ENCODE measurements around the gene MTMR4. TPM values are rescaled to one million over a fixed set of nuclear protein-coding genes. Genes with fewer than 3 reads are reported as not detected.

The MTMR4 gene
- total RNA-seq, 1 donor from 2014 or later = 46.3 TPM

- H3K27me3 ChIP-seq (ENCODE audit: control insufficient read depth, insufficient read depth, low read length) = no peaks in the 10 kb centered on the region
- TF ChIP-seq CTCF (IDR thresholded peaks at IDR 0.05; ENCODE audit: insufficient read depth, low read length, poor library complexity, severe bottlenecking) = no peak
Measured at GRCh38 chr17:58470356-58470755, 44.1 kb downstream of the MTMR4 start.

GRCh38 chr17:58468944-58469343, 45.5 kb downstream of the MTMR4 start:
- TF ChIP-seq CTCF (IDR thresholded peaks at IDR 0.05; ENCODE audit: insufficient read depth, low read length, poor library complexity, severe bottlenecking) = no peak
- Histone ChIP-seq H3K36me3 (ENCODE audit: control insufficient read depth, insufficient read depth, low read length) (no peaks in the 10 kb centered on the region), H3K27me3 (ENCODE audit: control insufficient read depth, insufficient read depth, low read length) (no peaks in the 10 kb centered on the region), H3K4me3 (ENCODE audit: low read depth, low read length) (no peak overlapping the region)
- DNase-seq (ENCODE audit: low read depth) = no peak

More at GRCh38 chr17:58470356-58470755, 44.1 kb downstream of the MTMR4 start:
- Histone ChIP-seq H3K36me3 (ENCODE audit: control insufficient read depth, insufficient read depth, low read length) (no peaks in the 10 kb centered on the region), H3K4me3 (ENCODE audit: low read depth, low read length) (no peak overlapping the region)
- no peak for DNase-seq (ENCODE audit: low read depth)

GRCh38 chr17:58455491-58455890, 58.9 kb downstream of the MTMR4 start:
- Histone ChIP-seq H3K36me3 (ENCODE audit: control insufficient read depth, insufficient read depth, low read length) (no peaks in the 10 kb centered on the region), H3K27me3 (ENCODE audit: control insufficient read depth, insufficient read depth, low read length) (no peaks in the 10 kb centered on the region), H3K4me3 (ENCODE audit: low read depth, low read length) (no peak overlapping the region)
- DNase-seq (ENCODE audit: low read depth) = no peak
- no peak for TF ChIP-seq CTCF (IDR thresholded peaks at IDR 0.05; ENCODE audit: insufficient read depth, low read length, poor library complexity, severe bottlenecking)

GRCh38 chr17:58452738-58453137, 61.7 kb downstream of the MTMR4 start:
- TF ChIP-seq CTCF (IDR thresholded peaks at IDR 0.05; ENCODE audit: insufficient read depth, low read length, poor library complexity, severe bottlenecking) = no peak
- peak; percentile 4 for DNase-seq (ENCODE audit: low read depth)

GRCh38 chr17:58447039-58447975, 67.1 kb downstream of the MTMR4 start:
- TF ChIP-seq CTCF (IDR thresholded peaks at IDR 0.05; ENCODE audit: insufficient read depth, low read length, poor library complexity, severe bottlenecking) = peak; percentile 91
- DNase-seq (ENCODE audit: low read depth) = peak; percentile 51
- no peaks in the 10 kb centered on the region for H3K27me3 ChIP-seq (ENCODE audit: control insufficient read depth, insufficient read depth, low read length)
- H3K4me3 ChIP-seq (ENCODE audit: low read depth, low read length) = no peak overlapping the region
- no peaks in the 10 kb centered on the region for H3K36me3 ChIP-seq (ENCODE audit: control insufficient read depth, insufficient read depth, low read length)

More at GRCh38 chr17:58452738-58453137, 61.7 kb downstream of the MTMR4 start:
- H3K4me3 ChIP-seq (ENCODE audit: low read depth, low read length) = no peak overlapping the region
- no peaks in the 10 kb centered on the region for H3K36me3 ChIP-seq (ENCODE audit: control insufficient read depth, insufficient read depth, low read length)
- H3K27me3 ChIP-seq (ENCODE audit: control insufficient read depth, insufficient read depth, low read length) = no peaks in the 10 kb centered on the region
